NOMO-1 (cell line): ENCODE measurements around the gene TENM3.

Experiments used
- DNase-seq, 2 experiments: peaks; one replicate each; lab custom pipeline; 2025; ENCODE audit not compliant: unreplicated experiment in 2 of 2; lab: John Stamatoyannopoulos, UW

Gene TENM3

GRCh38 chr4:182749667-182750167 is 506.5 kb downstream of the TENM3 start:
- no peak for DNase-seq

DNA sequence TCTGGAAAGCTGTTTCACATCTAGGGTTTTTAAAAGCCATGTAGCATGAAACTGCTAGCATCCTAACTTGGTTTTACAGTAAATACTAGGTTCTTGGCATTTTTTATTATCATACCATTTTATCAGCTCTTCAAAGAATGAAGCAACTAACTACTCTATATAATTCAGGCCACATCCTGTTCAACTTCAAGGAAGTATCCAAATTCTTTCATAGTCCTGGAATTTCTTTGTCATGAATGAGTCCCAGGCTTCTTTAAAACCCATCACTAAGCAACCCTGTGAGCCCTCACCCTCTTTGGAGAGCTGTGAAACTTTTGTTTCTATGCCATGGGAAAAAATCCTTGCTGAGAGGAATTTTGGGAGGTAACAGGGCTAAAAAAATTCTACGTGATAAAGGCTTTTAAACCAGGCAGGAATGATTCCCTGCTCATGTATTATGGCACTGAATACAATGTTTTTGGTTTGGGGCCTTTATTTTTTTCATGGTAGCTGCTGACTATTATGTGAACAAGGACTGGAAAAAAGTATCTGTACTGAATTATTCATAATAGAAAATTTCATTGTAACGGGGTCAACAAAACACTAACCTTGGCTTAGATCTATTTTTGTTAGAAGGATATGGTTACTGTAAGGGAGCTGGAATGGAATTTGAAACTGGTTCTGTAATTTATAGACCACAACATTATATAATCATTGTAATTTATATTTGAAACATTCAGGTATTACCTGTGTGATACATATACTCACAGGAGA is 509.1 kb downstream of the TENM3 start:
- no peak for DNase-seq

DNA sequence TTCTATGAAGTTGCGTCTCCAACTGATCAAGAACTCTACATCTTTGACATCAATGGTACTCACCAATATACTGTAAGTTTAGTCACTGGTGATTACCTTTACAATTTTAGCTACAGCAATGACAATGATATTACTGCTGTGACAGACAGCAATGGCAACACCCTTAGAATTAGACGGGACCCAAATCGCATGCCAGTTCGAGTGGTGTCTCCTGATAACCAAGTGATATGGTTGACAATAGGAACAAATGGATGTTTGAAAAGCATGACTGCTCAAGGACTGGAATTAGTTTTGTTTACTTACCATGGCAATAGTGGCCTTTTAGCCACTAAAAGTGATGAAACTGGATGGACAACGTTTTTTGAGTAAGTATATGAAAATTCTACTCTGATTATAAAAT is 511.7 kb downstream of the TENM3 start:
- DNase-seq, result no peak

DNA sequence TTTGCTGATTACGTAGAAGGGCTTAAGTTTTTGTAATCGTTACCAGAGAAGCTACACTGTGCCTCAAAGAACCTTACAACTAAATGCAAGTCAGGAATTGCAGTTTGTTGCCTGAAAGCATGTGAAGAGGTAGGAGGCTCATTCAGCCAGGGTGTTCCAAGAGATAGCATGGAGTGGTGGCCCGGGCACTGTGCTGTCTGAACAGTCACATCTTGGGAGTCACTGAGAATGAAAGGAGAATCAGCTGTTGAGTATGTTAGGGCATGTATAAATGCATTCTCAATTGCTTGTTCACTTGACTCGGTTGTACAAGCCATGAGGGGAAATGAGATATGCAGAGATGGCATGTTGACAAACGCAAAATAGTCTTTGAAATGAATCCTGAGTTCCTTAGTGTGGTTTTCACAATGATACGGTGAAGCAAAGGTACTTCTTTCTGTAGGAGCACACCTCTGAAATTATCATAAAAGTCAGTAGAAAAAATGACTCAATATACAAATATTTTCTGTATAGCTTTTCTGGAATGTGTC is 513.0 kb downstream of the TENM3 start:
- DNase-seq, result no peak

- no peak for DNase-seq
Observed at GRCh38 chr4:182758273-182758672, 515.1 kb downstream of the TENM3 start.

GRCh38 chr4:182760551-182761043 is 517.4 kb downstream of the TENM3 start:
- no peak for DNase-seq

GRCh38 chr4:182764137-182764536 is 520.9 kb downstream of the TENM3 start:
- no peak for DNase-seq

DNA sequence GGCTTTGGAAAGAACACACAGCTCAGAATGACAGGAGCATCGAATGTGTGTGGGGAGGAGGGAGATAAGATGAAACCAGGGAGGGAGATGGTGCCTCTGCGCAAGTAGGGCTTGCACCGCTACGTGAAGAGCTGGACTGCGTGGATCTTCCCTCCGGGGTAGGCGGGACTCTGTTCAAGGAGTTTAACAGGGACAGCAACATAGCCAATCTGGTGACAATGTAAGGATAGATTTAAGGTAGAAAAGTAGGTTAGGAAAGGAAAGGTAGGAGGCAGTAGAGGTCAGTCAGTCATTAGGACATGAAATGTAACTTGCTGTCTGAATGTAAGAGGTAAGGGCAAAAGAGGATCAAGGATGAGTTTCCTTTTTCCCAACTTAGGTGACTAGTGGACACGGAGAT is 521.4 kb downstream of the TENM3 start:
- DNase-seq, result no peak

GRCh38 chr4:182765987-182766856 is 523.0 kb downstream of the TENM3 start:
- no peak for DNase-seq

GRCh38 chr4:182766857-182767250 is 523.7 kb downstream of the TENM3 start:
- no peak for DNase-seq

- no peak for DNase-seq
Observed at GRCh38 chr4:182768838-182769237, 525.6 kb downstream of the TENM3 start.

DNA sequence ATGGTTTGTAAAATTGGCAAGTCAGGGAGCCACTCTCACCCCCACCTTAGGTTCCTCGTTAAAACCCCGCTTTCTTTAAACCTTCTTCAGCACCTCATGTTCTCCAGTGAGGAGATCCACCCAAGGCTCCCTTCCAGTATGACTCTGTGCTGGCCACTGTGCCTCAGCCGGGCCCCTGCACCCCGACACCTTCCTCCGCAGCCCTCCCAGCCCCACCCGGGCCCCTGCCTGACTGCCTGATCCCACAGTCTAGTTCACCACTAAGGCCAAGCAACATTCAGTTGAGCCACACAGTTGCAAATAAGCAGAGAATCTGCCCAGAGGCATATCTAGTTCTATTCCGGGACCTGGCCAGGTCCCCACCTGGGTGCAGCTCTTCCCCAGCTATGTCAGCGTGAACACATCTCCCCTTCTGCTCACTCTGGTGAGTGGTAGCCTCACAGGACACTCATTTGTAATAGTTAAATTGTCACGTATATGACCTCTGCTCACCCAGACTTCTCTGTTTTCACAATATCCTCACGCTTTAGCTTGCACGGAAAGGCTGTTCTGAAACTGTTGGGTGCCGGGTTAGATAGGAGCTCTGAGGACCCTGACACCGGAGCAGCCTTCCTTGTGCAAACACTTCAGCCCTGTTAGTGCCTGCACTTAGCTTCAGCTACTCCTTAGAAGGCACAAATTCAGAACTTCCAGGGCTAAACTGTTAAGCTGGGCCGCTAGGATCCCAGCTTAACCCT is 527.2 kb downstream of the TENM3 start:
- DNase-seq, result no peak

- no peak for DNase-seq
Observed at GRCh38 chr4:182770996-182771514, 527.9 kb downstream of the TENM3 start.

GRCh38 chr4:182775075-182775474 is 531.9 kb downstream of the TENM3 start:
- DNase-seq, result no peak

DNA sequence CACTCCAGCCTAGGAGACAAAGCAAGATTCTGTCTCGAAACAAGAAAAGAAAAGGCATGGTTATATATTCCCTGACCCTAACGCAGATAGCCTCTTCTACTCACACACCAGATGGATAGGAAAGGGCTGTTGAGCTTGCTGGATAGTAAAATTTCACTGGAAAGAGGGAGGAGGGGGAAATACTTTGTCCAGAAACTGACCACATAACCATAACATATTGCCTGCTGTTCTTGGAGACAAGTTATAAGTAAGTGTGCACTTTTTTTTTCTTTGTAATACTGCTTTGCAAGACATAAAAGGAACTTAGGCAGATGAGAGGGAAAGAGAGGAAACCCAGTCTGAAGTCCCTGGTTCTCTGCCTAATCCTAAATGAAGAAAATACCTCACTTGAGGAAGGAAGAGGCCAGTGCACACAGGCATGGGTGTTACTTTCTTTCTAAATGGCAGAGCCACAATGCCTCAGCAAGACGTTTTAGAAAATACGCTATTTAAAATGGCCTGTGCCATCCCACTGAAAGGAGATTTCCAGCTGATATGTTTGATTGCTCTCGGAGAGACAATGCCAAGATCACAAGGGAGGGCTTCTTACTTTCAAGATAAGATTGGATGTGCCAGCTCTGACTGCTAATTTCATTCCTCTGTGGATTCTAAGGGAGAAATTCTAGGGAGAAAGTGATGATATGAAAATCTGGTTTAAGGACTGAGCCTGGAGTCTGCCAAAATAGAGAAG is 533.3 kb downstream of the TENM3 start:
- DNase-seq, result no peak

GRCh38 chr4:182778222-182778982 is 535.2 kb downstream of the TENM3 start:
- DNase-seq, result no peak

DNA sequence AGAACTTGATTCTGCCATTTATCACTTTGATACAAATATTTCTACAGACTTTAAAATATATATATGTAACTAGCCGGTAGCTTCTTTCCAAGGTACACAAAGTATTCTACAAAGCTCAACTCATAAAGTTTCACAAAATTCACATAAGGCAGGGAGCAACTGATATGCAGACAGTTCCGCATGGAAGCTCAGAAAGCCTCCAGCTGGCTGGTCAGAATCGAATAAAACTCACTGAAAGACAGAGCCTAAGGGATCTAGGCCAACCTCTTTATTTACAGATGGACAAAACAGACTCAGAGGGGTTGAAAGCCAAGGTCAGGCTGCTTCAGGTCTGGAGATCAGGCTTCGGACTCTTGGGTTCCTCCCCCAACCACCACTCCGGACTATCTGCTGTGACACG is 543.8 kb downstream of the TENM3 start:
- DNase-seq, result no peak

- no peak for DNase-seq
Observed at GRCh38 chr4:182788201-182788600, 545.0 kb downstream of the TENM3 start.

DNA sequence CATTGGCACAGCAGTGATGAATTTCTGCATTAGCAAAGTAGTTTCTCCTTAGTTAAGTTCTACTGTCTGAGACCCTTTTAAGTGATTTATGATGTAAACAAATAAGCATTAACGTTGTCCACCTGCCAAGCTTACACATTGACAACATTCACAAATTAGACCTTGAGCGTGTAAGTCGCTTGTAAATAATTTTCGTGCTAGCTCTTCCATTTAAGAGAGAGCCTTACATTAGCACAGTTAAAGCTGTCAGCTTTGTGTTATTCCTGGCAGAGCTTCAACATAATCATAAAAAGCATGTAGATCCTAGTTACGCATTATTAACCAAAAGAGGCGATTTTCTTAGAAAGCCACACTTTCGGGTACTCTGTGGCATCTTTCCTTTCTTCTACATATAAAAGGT is 546.3 kb downstream of the TENM3 start:
- no peak for DNase-seq
